ENCODE results near the gene AKTIP.
"Not testable (repeated sequence)": the region's sequence is repeated elsewhere in the genome, so short reads cannot be mapped to it uniquely, and the experiment has no call there.

DNA sequence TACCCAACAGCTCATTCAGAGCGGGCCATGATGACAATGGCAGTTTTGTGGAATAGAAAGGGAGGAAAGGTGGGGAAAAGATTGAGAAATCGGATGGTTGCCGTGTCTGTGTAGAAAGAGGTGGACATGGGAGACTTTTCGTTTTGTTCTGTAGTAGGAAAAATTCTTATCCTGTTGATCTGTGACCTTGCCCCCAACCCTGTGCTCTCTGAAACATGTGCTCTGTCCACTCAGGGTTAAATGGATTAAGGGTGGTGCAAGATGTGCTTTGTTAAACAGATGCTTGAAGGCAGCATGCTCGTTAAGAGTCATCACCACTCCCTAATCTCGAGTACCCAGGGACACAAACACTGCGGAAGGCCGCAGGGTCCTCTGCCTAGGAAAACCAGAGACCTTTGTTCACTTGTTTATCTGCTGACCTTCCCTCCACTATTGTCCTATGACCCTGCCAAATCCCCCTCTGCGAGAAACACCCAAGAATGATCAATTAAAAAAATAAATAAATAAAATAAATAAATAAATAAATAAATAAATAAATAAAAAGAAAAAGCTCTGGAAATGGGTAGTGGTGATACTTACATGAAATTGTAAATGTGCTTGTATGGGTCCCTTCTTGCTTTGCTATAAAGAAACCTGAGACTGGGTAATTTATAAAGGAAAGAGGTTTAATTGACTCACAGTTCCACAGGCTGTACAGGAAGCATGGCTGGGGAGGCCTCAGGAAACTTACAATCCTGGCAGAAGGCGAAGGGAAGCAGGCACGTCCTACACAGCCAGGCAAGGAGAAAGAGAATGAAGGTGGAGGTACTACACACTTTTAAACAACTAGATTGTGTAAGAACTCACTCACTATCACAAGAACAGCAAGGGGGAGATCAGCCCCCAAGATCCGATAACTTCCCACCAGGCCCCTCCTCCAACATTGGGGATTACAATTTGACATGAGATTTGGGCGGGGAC lies 37.0 kb upstream of the AKTIP start:
- TF ChIP-seq EP300 (IDR thresholded peaks at IDR 0.05), result not testable (repeated sequence)
- TF ChIP-seq, protein P1, sequence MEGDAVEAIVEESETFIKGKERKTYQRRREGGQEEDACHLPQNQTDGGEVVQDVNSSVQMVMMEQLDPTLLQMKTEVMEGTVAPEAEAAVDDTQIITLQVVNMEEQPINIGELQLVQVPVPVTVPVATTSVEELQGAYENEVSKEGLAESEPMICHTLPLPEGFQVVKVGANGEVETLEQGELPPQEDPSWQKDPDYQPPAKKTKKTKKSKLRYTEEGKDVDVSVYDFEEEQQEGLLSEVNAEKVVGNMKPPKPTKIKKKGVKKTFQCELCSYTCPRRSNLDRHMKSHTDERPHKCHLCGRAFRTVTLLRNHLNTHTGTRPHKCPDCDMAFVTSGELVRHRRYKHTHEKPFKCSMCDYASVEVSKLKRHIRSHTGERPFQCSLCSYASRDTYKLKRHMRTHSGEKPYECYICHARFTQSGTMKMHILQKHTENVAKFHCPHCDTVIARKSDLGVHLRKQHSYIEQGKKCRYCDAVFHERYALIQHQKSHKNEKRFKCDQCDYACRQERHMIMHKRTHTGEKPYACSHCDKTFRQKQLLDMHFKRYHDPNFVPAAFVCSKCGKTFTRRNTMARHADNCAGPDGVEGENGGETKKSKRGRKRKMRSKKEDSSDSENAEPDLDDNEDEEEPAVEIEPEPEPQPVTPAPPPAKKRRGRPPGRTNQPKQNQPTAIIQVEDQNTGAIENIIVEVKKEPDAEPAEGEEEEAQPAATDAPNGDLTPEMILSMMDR (IDR thresholded peaks at IDR 0.05), result not testable (repeated sequence)
